Gastrocnemius medialis (tissue), 4 donors: Measurements from ENCODE around the gene ZNF839.

Source experiments
- CTCF ChIP-seq, 5 experiments: fragments of 450-650 bp in 3 of 5; fragments of 200-600 bp in 2 of 5; sonication (generic) in 2 of 5; IDR thresholded peaks in 4 of 5; conservative IDR thresholded peaks in 1 of 5; 1 replicate in 4 of 5; 2 replicates in 1 of 5; pipeline ENCODE4 v1.5.1; 2016 to 2019; ENCODE audit warnings: antibody characterized with exemption in 5 of 5, mild to moderate bottlenecking in 3 of 5, moderate library complexity in 3 of 5
- POLR2A ChIP-seq, 2 donors: fragments of 450-650 bp; IDR thresholded peaks; one replicate each; pipeline ENCODE4 v1.6.1; 2017; ENCODE audit warnings: antibody characterized with exemption in 2 of 2, mild to moderate bottlenecking in 2 of 2, moderate library complexity in 2 of 2

GRCh38 chr14:102320033-102320660 lies 601 bp downstream of the ZNF839 start:
- no peak for TF ChIP-seq POLR2A (IDR thresholded peaks at IDR 0.05)
- TF ChIP-seq CTCF (IDR thresholded peaks at IDR 0.05 in 4 of 5, conservative IDR thresholded peaks at IDR 0.05 in 1 of 5), result no peak
